SK-N-SH (cell line): ENCODE measurements around the gene LENEP.

Experiments used
- CTCF ChIP-seq: fragments of 200-600 bp; sonication (generic); IDR thresholded peaks from 2 replicates; pipeline ENCODE4 v1.6.1; 2017; ENCODE audit warnings: antibody characterized with exemption, mild to moderate bottlenecking, moderate library complexity
- EP300 ChIP-seq, 2 experiments: IDR thresholded peaks; 2 replicates each; pipeline versions ENCODE4 v1.4.0 to v1.6.1; 2012; ENCODE audit warnings: borderline replicate concordance in 1 of 2, low read depth in 1 of 2, low read length in 1 of 2
- GABPA ChIP-seq: IDR thresholded peaks from 2 replicates; pipeline ENCODE4 v1.4.0; 2012; ENCODE audit warnings: low read depth, mild to moderate bottlenecking
- IRF3 ChIP-seq: fragments of 150-350 bp; IDR thresholded peaks from 2 replicates; pipeline ENCODE4 v1.6.1; 2016; ENCODE audit warnings: mild to moderate bottlenecking, low read depth, low read length
- MAX ChIP-seq: IDR thresholded peaks from 2 replicates; pipeline ENCODE4 v1.4.0; 2012; ENCODE audit warnings: low read depth
- NFIC ChIP-seq: IDR thresholded peaks from 2 replicates; pipeline ENCODE4 v1.4.0; 2012; ENCODE audit warnings: borderline replicate concordance
- RAD21 ChIP-seq: IDR thresholded peaks from 2 replicates; pipeline ENCODE4 v1.6.1; 2012; ENCODE audit warnings: mild to moderate bottlenecking, low read length
- RCOR1 ChIP-seq: fragments of 150-350 bp; IDR thresholded peaks from 2 replicates; pipeline ENCODE4 v1.6.1; 2017; ENCODE audit warnings: antibody characterized with exemption, low read length
- REST ChIP-seq: IDR thresholded peaks from 2 replicates; pipeline ENCODE4 v1.6.1; 2012; ENCODE audit warnings: mild to moderate bottlenecking, low read depth, low read length, moderate library complexity
- RFX5 ChIP-seq: IDR thresholded peaks from 2 replicates; pipeline ENCODE4 v1.6.1; 2012; ENCODE audit warnings: mild to moderate bottlenecking, improper control_type of control experiment, low read length
- TAF1 ChIP-seq: IDR thresholded peaks from 2 replicates; pipeline ENCODE4 v1.6.1; 2012; ENCODE audit warnings: low read depth, mild to moderate bottlenecking, low read length, moderate library complexity, borderline replicate concordance
- TEAD4 ChIP-seq: IDR thresholded peaks from 2 replicates; pipeline ENCODE4 v1.4.0; 2012; ENCODE audit warnings: mild to moderate bottlenecking, borderline replicate concordance; ENCODE audit not compliant: insufficient read depth

- TF ChIP-seq MAX (no peak), RAD21 (no peak), TAF1 (no peak), NFIC (no peak), IRF3 (no peak), CTCF (no peak), TEAD4 (no peak), EP300 (IDR thresholded peaks at IDR 0.05; ENCODE audit: borderline replicate concordance in 1 of 2, low read depth in 1 of 2, low read length in 1 of 2) (no peak), REST (no peak), GABPA (no peak), RCOR1 (no peak), RFX5 (no peak)
These were observed 29.7 kb upstream of the LENEP start for GRCh38 chr1:154963643-154964042.
